HG02571 (cell line): ENCODE results near the gene IAPP.
"Not testable (repeated sequence)": the region's sequence is repeated elsewhere in the genome, so short reads cannot be mapped to it uniquely, and the experiment has no call there.

ENCODE experiments used
- ATAC-seq: cut with Tn5 transposase; IDR thresholded peaks from one replicate; pipeline ENCODE4 v1.9.1; 2021; ENCODE audit warnings: mild to moderate bottlenecking, moderate library complexity; ENCODE audit not compliant: unreplicated experiment

Gene IAPP

DNA sequence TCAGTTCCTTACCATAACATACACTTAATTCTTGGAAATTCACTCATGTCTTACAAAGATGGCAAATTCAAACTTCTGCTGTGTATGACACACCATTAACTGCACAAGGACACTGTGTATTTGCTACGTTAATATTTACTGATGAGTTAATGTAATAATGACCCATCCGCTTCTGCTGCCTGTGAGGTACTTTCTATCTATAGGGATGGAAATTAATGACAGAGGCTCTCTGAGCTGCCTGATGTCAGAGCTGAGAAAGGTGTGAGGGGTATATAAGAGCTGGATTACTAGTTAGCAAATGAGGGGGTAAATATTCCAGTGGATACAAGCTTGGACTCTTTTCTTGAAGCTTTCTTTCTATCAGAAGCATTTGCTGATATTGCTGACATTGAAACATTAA, at the start of gene IAPP:
Gene IAPP, plus strand, starts transcription at position 301 of the 400 bp plus-strand sequence. CDS start 450 bp downstream, outside the sequence.
- no peak for ATAC-seq

- ATAC-seq: no peak
Observed at GRCh38 chr12:21323736-21324135, 49.0 kb upstream of the IAPP start.

GRCh38 chr12:21324551-21324950, 48.2 kb upstream of the IAPP start:
- no peak for ATAC-seq

DNA sequence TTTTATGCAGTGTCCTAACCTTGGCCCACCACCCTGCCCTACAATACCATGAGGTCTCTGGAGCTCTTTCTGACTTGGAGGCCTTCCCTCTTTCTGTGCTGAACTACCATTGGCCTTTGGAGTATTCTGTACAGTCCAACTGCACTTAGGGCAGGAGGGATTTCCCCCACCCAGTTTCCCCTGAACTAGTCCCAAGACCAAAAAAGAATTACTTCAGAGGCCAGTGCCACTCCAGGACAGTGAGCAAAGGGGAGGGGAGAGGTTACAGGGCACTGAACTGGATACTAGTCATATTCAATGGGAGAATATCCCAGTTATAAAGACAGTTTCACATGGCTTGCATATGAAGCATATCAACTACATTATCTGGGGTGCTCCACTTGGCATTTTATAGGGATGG, 44.1 kb upstream of the IAPP start:
- ATAC-seq: no peak

DNA sequence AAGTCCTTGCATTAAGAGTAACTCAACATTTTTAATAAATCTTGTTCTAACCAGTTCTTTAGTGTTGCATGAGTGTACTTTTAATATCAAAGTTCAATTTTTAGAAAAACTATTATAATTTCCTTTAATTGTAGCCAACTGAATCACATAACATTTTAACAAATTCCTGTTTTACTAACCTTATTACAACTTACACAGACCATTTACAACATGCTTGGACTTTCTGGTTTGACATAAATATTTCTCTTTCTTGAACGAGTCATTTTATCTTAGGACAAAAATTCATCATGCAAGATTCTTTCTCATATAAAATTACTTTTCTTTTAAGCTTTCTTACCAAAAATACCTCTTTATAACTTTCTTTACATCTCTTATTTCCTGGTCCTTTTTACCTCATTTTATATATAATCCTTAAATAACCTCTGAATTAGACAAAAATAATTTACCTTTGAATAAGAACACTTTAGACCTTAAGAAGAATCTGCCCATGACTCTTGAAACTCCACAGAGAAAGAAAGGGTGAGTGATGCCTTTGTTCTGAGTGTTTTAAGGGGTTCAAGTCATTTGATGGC, 41.9 kb upstream of the IAPP start:
- ATAC-seq: no peak

DNA sequence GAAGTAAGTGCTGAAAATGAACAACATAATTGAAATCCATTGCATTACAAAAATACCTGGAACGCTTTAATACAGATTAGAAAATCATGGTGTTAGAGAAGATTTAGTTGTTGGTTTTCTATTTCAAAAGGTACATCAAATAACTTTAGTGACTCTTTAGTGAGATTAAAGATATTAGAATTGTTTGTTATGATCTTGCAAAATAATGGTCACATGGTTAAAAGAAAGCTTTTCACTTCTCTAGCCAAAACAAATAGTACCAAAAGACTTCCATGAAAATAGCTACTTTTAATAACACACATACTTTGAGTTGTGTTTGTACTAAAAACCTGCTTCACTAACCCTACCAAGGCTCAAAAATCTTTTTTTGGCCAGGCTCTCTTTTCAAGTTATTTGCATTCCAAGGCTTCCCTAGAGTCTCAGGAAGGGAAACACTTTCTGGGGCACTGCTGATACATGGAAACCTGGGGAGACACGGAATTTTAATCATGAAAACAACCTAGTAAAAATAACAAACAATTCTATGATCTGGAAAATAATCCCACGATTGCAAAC, 37.9 kb upstream of the IAPP start, which contains the start of gene SLCO1A2:
Gene SLCO1A2, minus strand, starts transcription at position 147 of the 555 bp plus-strand sequence. CDS start 270 bp downstream, outside the sequence.
- no peak for ATAC-seq

- ATAC-seq: no peak
Observed at GRCh38 chr12:21336656-21337055, 36.0 kb upstream of the IAPP start.

- ATAC-seq: no peak
Observed at GRCh38 chr12:21337453-21337852, 35.2 kb upstream of the IAPP start.

- no peak for ATAC-seq
Observed at GRCh38 chr12:21337959-21338744, 34.5 kb upstream of the IAPP start.

DNA sequence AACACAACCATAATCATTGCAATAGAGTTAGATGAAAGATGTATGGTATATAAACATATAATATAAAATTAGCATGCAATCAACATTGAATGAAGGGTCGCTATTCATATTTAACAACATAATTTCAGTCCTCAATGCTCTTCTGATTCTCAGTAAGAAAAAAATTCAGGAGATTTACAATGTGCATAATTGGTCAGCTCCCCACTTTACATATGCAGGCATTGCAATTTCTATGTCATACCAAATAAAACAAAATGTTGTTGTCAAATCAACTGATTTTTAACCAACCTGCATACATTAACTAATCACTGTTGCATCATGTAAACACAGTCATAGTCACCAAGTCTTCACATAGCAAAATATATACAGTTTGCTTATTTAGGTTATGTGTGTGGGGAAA, 32.8 kb upstream of the IAPP start:
- ATAC-seq: no peak

- no peak for ATAC-seq
Observed at GRCh38 chr12:21340403-21340802, 32.3 kb upstream of the IAPP start.

- no peak for ATAC-seq
Observed at GRCh38 chr12:21341769-21342168, 30.9 kb upstream of the IAPP start.

GRCh38 chr12:21343636-21344035, 29.1 kb upstream of the IAPP start:
- no peak for ATAC-seq

- ATAC-seq: no peak
Observed at GRCh38 chr12:21346542-21347205, 26.0 kb upstream of the IAPP start.

DNA sequence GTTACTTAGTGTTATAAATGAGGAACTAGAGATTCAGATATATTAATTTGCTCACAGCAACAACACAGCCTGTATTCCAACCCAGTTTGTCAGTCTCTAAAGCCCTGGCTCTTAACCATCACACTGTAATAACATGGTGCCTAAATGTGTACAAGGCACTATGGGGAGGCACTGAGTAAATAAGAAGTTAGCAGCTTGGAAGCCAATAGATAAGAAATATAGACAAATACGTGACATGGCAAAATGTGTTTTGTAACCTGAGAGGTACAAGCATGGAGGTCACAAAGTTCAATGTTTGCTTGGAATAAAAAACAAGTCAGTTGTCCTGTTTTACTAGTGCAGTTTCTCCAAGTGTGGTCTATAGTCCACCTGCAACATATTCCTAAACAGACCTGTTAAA, 21.7 kb upstream of the IAPP start:
- ATAC-seq: no peak

DNA sequence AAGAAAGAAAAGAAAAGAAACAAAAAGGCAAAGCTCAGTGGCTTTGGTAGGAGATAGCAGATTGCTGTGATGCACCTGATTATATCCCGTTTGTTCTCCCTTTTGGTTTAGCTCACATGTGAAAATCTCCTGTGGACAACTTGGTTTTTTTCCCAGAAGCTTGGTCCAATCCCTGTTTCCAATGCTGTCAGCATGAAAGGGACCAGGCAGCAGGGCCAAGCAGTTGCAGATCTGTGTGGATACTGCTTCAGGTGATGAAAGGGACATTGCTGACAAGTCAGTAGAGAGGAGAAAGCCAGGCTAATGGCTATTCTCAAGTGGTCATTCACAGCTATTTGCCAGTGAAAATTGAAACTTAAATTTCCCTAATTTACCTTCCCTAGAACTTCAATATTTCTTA, 19.2 kb upstream of the IAPP start:
- no peak for ATAC-seq

- no peak for ATAC-seq
Observed at GRCh38 chr12:21353948-21354347, 18.8 kb upstream of the IAPP start.

DNA sequence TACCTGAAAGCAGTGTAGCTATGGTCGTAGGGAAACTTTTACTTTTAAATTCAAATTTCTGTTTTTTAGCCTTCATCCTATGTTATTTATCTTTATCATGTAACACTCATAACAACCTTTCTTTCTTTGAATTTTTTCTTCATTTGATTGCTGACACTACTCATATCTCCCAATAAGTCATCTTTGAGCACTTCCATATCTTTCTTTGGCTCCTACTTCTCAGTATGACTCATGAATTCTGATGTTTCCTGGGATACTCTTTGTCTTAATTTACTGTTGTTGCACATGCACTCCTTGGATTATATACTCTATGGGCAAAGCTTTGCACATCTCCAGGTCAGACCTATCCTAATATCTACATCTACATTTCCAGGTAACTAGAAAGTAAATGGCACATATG, 18.1 kb upstream of the IAPP start:
- ATAC-seq: no peak

DNA sequence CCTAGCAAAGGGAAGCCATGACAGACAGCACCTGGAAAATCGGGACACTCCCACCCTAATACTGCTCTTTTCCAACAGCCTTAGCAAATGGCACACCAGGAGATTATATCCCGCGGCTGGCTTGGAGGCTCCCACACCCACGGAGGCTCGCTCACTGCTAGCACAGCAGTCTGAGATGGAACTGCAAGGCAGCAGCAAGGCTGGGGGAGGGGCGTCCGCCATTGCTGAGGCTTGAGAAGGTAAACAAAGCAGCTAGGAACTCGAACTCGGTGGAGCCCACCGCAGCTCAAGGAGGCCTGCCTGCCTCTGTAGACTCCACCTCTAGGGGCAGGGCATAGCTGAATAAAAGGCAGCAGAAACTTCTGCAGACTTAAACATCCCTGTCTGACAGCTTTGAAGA, 12.1 kb upstream of the IAPP start:
- ATAC-seq: not testable (repeated sequence)

GRCh38 chr12:21369141-21369980, 3.3 kb upstream of the IAPP start:
- ATAC-seq: no peak
